Measurements from ENCODE around the gene PNLIPRP2.

PNLIPRP2 gene

GRCh38 chr10:116657863-116658551, 37.3 kb downstream of the PNLIPRP2 start:
- DNase-seq: no peak

GRCh38 chr10:116659049-116659670, 38.4 kb downstream of the PNLIPRP2 start:
- DNase-seq: no peak

GRCh38 chr10:116660860-116661259, 40.1 kb downstream of the PNLIPRP2 start:
- no peak for DNase-seq

GRCh38 chr10:116663342-116663741, 42.6 kb downstream of the PNLIPRP2 start:
- DNase-seq: no peak

GRCh38 chr10:116664631-116665030, 43.9 kb downstream of the PNLIPRP2 start:
- DNase-seq: no peak

- no peak for DNase-seq
These were observed 44.9 kb downstream of the PNLIPRP2 start for GRCh38 chr10:116665541-116666125.

- DNase-seq: no peak
These were observed 46.7 kb downstream of the PNLIPRP2 start for GRCh38 chr10:116667484-116667883.

- no peak for DNase-seq
These were observed 47.3 kb downstream of the PNLIPRP2 start for GRCh38 chr10:116668018-116668417.

GRCh38 chr10:116668446-116668845, 47.7 kb downstream of the PNLIPRP2 start:
- DNase-seq: no peak

GRCh38 chr10:116669080-116669479, 48.3 kb downstream of the PNLIPRP2 start:
- no peak for DNase-seq

- DNase-seq: no peak
These were observed 49.3 kb downstream of the PNLIPRP2 start for GRCh38 chr10:116669832-116670644.

- no peak for DNase-seq
These were observed 50.0 kb downstream of the PNLIPRP2 start for GRCh38 chr10:116670706-116671105.

- DNase-seq: no peak
These were observed 50.6 kb downstream of the PNLIPRP2 start for GRCh38 chr10:116671274-116671926.

GRCh38 chr10:116672891-116673290, 52.1 kb downstream of the PNLIPRP2 start:
- no peak for DNase-seq

GRCh38 chr10:116673866-116674265, 53.1 kb downstream of the PNLIPRP2 start:
- no peak for DNase-seq

- DNase-seq: no peak
These were observed 54.2 kb downstream of the PNLIPRP2 start for GRCh38 chr10:116674901-116675423.

- DNase-seq: no peak
These were observed 55.4 kb downstream of the PNLIPRP2 start for GRCh38 chr10:116676118-116676517.

GRCh38 chr10:116676633-116677032, 55.9 kb downstream of the PNLIPRP2 start:
- no peak for DNase-seq

GRCh38 chr10:116679351-116679750, 58.6 kb downstream of the PNLIPRP2 start:
- no peak for DNase-seq

GRCh38 chr10:116683166-116683565, 62.4 kb downstream of the PNLIPRP2 start:
- DNase-seq: no peak

- DNase-seq: no peak
These were observed 63.1 kb downstream of the PNLIPRP2 start for GRCh38 chr10:116683821-116684220.

GRCh38 chr10:116684781-116685180, 64.0 kb downstream of the PNLIPRP2 start:
- DNase-seq: no peak

GRCh38 chr10:116685807-116686206, 65.1 kb downstream of the PNLIPRP2 start:
- no peak for DNase-seq
